B cell (primary cell): ENCODE measurements around the gene FAM114A1.

ENCODE experiments used
- CTCF ChIP-seq: fragments of 200-600 bp; IDR thresholded peaks from one replicate; pipeline ENCODE4 v1.8.0; 2022; ENCODE audit warnings: antibody characterized with exemption, mild to moderate bottlenecking
- EZH2 ChIP-seq: IDR thresholded peaks from 2 replicates; pipeline ENCODE4 v1.6.1; 2012; ENCODE audit warnings: borderline replicate concordance, low read depth, mild to moderate bottlenecking, moderate library complexity, low read length; ENCODE audit not compliant: insufficient read depth, poor library complexity, severe bottlenecking

- no peak for TF ChIP-seq CTCF
- no peak for TF ChIP-seq EZH2
Observed at GRCh38 chr4:38891051-38891983, 23.7 kb downstream of the FAM114A1 start.
